ENCODE measurements around the gene WSB2. TPM values are rescaled to one million over a fixed set of nuclear protein-coding genes. Genes with fewer than 3 reads are reported as not detected.

WSB2 gene
- 38.0 and 54.3 TPM in 2 replicates for total RNA-seq
- polyA plus RNA-seq, result 31.7 and 31.9 TPM in 2 replicates

GRCh38 chr12:118061011-118061872 is at the start of gene WSB2:
Gene WSB2 (minus strand): TSS chr12:118061179. CDS start chr12:118061048, 131 bp downstream.
- H3K4me3 ChIP-seq, result peak within 1 kb of the TSS; percentile 98
- no peak for TF ChIP-seq CTCF (IDR thresholded peaks at IDR 0.05; ENCODE audit: low read depth, low read length)
- no peaks in the 10 kb centered on the region for H3K27me3 ChIP-seq
- peak within 1 kb of the TSS; percentile 82 for H3K27ac ChIP-seq
- peak; percentile 58 to 74 for DNase-seq (ENCODE audit: low read depth in 1 of 2, low spot score in 1 of 2)
- peaks cover 15% of the 10 kb centered on the region for H3K4me1 ChIP-seq (ENCODE audit: low read depth)
- H3K9me3 ChIP-seq (ENCODE audit: low read depth), result no peaks in the 10 kb centered on the region
- H3K36me3 ChIP-seq, result no peaks in the 10 kb centered on the region

- Histone ChIP-seq H3K27me3 (no peaks in the 10 kb centered on the region), H3K9me3 (ENCODE audit: low read depth) (no peaks in the 10 kb centered on the region), H3K27ac (no peak overlapping the region), H3K36me3 (no peaks in the 10 kb centered on the region), H3K4me1 (ENCODE audit: low read depth) (no peaks in the 10 kb centered on the region), H3K4me3 (no peak overlapping the region)
- TF ChIP-seq CTCF (IDR thresholded peaks at IDR 0.05; ENCODE audit: low read depth, low read length), result no peak
- DNase-seq (ENCODE audit: low read depth in 1 of 2, low spot score in 1 of 2), result peak in 1 of 2 donors; percentile 38
Measured at GRCh38 chr12:118109088-118109487, 48.1 kb upstream of the WSB2 start.

GRCh38 chr12:118107694-118108093 is 46.7 kb upstream of the WSB2 start:
- Histone ChIP-seq H3K4me1 (ENCODE audit: low read depth) (peaks cover 5% of the 10 kb centered on the region), H3K36me3 (no peaks in the 10 kb centered on the region), H3K4me3 (no peak overlapping the region), H3K27ac (no peak overlapping the region), H3K27me3 (no peaks in the 10 kb centered on the region), H3K9me3 (ENCODE audit: low read depth) (no peaks in the 10 kb centered on the region)
- no peak for DNase-seq (ENCODE audit: low read depth in 1 of 2, low spot score in 1 of 2)
- TF ChIP-seq CTCF (IDR thresholded peaks at IDR 0.05; ENCODE audit: low read depth, low read length), result no peak

DNA sequence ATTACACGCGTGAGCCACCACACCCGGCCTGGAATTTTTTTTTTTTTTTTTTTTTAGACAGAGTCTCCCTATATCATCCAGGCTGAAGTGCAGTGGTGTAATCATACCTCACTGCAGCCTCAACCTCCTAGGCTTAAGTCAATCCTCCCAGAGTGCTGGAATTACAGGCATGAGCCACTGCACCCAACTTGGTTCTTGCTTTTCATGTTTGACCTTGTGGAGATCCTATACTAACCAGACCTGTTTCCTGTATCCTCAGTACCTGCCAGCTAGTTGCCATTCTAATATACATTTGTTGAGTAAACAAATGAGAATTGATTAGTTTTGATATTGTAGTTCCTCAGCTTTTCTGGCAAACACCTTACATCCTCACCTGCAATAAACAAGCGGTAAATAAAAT is 46.0 kb upstream of the WSB2 start:
- Histone ChIP-seq H3K27ac (no peak overlapping the region), H3K9me3 (ENCODE audit: low read depth) (no peaks in the 10 kb centered on the region), H3K27me3 (no peaks in the 10 kb centered on the region), H3K4me3 (no peak overlapping the region), H3K4me1 (ENCODE audit: low read depth) (peaks cover 5% of the 10 kb centered on the region), H3K36me3 (no peaks in the 10 kb centered on the region)
- no peak for TF ChIP-seq CTCF (IDR thresholded peaks at IDR 0.05; ENCODE audit: low read depth, low read length)
- DNase-seq (ENCODE audit: low read depth in 1 of 2, low spot score in 1 of 2), result no peak

DNA sequence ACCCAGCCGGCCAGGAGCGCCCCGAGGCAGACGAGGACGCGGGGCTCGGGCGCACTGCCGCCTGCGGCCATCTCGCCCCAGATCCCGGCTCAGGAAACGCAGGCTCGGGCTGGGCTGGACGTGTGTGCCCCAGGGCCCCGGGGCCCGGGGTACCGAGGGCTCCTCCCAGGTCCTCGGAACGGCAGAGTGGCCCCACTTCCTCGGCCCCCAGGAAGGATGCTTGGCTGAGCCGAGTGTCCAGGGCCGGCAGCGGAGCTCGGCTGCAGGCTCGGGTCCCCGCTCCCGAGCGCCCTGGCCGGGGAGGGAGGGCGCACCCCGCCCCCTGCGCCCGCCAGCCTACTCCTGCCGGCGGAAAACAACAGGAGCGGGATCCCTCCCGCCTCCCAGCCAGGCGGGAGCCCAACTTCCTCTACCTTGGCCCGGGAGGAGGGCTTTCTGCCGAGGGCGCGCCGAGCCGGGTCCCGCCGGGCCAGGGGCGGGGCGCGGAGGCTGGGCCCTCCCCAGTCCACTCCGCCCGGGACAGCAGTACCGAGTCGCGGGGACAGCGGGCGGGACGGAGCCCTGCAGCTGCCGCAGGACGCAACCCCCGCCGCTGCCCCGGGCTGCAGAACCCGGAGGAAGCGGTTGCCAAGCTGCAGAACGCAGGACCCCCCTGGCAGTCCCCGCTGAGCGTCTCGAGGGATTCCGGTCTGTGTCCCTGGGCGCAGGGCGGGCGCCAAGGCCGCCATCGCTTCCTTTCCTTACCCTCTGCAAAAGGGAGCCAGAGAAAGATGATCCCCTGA is 42.8 kb upstream of the WSB2 start, which contains the start of gene VSIG10:
VSIG10 (minus strand) TSS at position 411 of the 782 bp plus-strand sequence; CDS start at position 71, 340 bp downstream.
- Histone ChIP-seq H3K4me1 (ENCODE audit: low read depth) (peaks cover 5% of the 10 kb centered on the region), H3K27me3 (no peaks in the 10 kb centered on the region), H3K27ac (no peak within 1 kb of the TSS), H3K36me3 (no peaks in the 10 kb centered on the region), H3K4me3 (peak within 1 kb of the TSS; percentile 66), H3K9me3 (ENCODE audit: low read depth) (no peaks in the 10 kb centered on the region)
- TF ChIP-seq CTCF (IDR thresholded peaks at IDR 0.05; ENCODE audit: low read depth, low read length), result no peak
- DNase-seq (ENCODE audit: low read depth in 1 of 2, low spot score in 1 of 2), result peak; percentile 67 to 74
